ENCODE results near the gene VIP. TPM values are rescaled to one million over a fixed set of nuclear protein-coding genes. Genes with fewer than 3 reads are reported as not detected.

VIP gene
- total and polyA plus RNA-seq, 4 donors, result 0.38 to 1.5 (median 0.78) TPM; not detected in 1

Other genes with a start within 250 kb of the VIP start
- gene SYNE1, start 113.4 kb upstream of the VIP start, total RNA-seq, result 100 to 1,000 TPM; 324 to 356 TPM
- 100 to 1,000 TPM in 1 of 2 donors, 10 to 100 TPM in 1; 54.3 to 118 TPM for gene SYNE1, start 113.4 kb upstream of the VIP start, polyA plus RNA-seq
- gene MYCT1, start 52.9 kb upstream of the VIP start, total RNA-seq, result 10 to 100 TPM; 11.9 to 20.1 TPM
- gene MYCT1, start 52.9 kb upstream of the VIP start, polyA plus RNA-seq, result 1 to 10 TPM in 1 of 2 donors, under 1 TPM in 1; 0.59 to 2.0 TPM
- gene FBXO5, start 232.2 kb downstream of the VIP start, total RNA-seq, result 1 to 10 TPM; 4.8 to 6.0 TPM
- gene FBXO5, start 232.2 kb downstream of the VIP start, polyA plus RNA-seq, result 1 to 10 TPM; 2.5 to 3.1 TPM